Thoracic aorta (tissue), 2 donors: ENCODE measurements around the gene CNTN2. TPM values are rescaled to one million over a fixed set of nuclear protein-coding genes. Genes with fewer than 3 reads are reported as not detected.

Experiments used
- ATAC-seq: fragments of 150-250 bp; one replicate; pipeline ENCODE4 v1.8.0; 2017; ENCODE audit warnings: low read depth; ENCODE audit not compliant: insufficient number of reproducible peaks, low FRiP score
- DNase-seq: peaks from one replicate; pipeline ENCODE4 v3.0.0-alpha.2; 2020; ENCODE audit warnings: low spot score
- H3K27ac ChIP-seq, 2 donors: fragments of 200-600 bp; sonication (generic); 1 replicate in 1 of 2; 2 replicates in 1 of 2; pipeline ENCODE4 v1.5.1; 2016; ENCODE audit warnings: mild to moderate bottlenecking in 2 of 2, moderate library complexity in 2 of 2
- H3K27me3 ChIP-seq: fragments of 200-600 bp; sonication (generic); replicated peaks from 2 replicates; pipeline ENCODE4 v1.6.0; 2016; ENCODE audit warnings: mild to moderate bottlenecking; ENCODE audit not compliant: insufficient read depth
- H3K36me3 ChIP-seq: fragments of 200-600 bp; sonication (generic); one replicate; pipeline ENCODE4 v1.5.1; 2016
- H3K4me1 ChIP-seq, 2 donors: fragments of 200-600 bp; sonication (generic); 1 replicate in 1 of 2; 2 replicates in 1 of 2; pipeline versions ENCODE4 v1.5.1 to v1.6.0; 2016; ENCODE audit warnings: low read depth in 2 of 2, mild to moderate bottlenecking in 1 of 2; ENCODE audit not compliant: control insufficient read depth in 1 of 2
- H3K4me3 ChIP-seq: fragments of 200-600 bp; sonication (generic); 2 replicates; pipeline ENCODE4 v1.5.1; 2016; ENCODE audit warnings: mild to moderate bottlenecking
- H3K9me3 ChIP-seq: fragments of 200-600 bp; sonication (generic); 2 replicates; pipeline ENCODE4 v1.5.1; 2016
- CTCF ChIP-seq: fragments of 200-600 bp; sonication (generic); IDR thresholded peaks from one replicate; pipeline ENCODE4 v1.5.1; 2019; ENCODE audit warnings: antibody characterized with exemption
- total RNA-seq, 2 donors: library from RNA; depleted of rRNA; stranded (reverse); fragments of >200 nt; gene quantifications; one replicate each; pipeline versions ENCODE4 v1.1.0 to v1.2.3, GENCODE V29; 2016

CNTN2 gene
- total RNA-seq, 2 donors from 2014 or later: 0.68 to 1.4 TPM

DNA sequence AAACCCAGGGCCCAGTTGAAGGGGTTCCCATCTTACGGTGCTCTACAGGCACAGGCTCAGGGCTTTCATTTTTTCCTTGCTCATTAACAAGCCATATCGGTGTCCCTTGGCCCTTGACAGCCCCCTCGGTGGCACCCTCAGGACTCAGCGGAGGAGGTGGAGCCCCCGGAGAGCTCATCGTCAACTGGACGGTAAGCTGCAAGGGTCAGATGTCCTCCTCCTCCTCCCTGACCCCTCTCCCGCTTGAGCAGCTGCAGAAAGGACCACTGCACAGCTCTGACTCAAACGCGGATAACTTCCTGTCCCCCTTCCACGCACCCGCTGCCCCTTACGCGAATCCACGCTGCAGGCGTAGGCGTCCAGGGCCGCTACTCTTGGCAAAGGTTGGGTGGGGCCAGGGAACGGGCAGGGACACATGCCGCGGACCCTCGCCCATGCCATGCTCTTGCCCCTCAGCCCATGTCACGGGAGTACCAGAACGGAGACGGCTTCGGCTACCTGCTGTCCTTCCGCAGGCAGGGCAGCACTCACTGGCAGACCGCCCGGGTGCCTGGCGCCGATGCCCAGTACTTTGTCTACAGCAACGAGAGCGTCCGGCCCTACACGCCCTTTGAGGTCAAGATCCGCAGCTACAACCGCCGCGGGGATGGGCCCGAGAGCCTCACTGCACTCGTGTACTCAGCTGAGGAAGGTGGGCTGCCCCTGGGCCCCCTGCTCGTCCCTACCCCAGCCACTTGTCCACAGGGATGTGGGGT lies 26.5 kb downstream of the CNTN2 start:
- Histone ChIP-seq H3K4me3 (no peak overlapping the region), H3K27me3 (no peaks in the 10 kb centered on the region), H3K36me3 (no peaks in the 10 kb centered on the region), H3K27ac (no peak overlapping the region), H3K9me3 (no peaks in the 10 kb centered on the region), H3K4me1 (no peaks in the 10 kb centered on the region)
- DNase-seq (no peak), ATAC-seq (no peak)
- TF ChIP-seq CTCF: no peak

DNA sequence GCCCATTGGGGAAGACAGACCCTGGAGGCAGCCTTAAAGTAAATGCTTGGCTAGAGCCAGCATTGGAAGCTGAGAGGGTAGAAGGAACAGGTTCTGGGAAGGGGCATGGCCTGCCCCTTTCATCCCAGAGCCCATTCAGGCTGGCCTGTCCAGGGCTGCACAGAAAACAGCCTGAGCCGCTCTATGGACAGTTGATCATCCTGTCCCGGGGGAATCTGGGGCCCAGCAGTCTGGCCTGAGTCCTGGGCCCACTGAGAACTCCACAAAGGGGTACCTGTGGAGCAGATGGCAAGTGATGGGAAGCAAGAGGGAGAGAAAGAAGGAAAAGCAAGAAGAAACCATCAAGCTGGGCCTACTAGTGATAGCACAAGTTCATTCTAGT lies 28.0 kb downstream of the CNTN2 start:
- Histone ChIP-seq H3K27me3 (no peaks in the 10 kb centered on the region), H3K4me3 (no peak overlapping the region), H3K4me1 (no peaks in the 10 kb centered on the region), H3K27ac (no peak overlapping the region), H3K9me3 (no peaks in the 10 kb centered on the region), H3K36me3 (no peaks in the 10 kb centered on the region)
- ATAC-seq (no peak), DNase-seq (no peak)
- TF ChIP-seq CTCF: no peak

DNA sequence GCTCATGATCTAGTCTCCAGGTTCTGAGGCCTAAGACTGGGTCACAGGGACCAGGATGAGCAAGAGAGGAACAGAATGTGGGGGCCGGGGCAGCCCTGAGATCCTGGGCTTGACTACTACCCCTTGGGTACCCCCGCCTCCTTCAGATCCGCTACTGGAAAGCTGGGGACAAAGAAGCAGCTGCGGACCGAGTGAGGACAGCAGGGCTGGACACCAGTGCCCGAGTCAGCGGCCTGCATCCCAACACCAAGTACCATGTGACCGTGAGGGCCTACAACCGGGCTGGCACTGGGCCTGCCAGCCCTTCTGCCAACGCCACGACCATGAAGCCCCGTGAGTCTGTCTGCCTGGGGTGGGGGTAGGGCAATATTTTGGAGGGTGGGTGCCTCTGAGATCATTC lies 28.8 kb downstream of the CNTN2 start:
- DNase-seq (no peak), ATAC-seq (no peak)
- no peak overlapping the region for H3K27ac ChIP-seq
- TF ChIP-seq CTCF: no peak
- H3K9me3 ChIP-seq: no peaks in the 10 kb centered on the region
- H3K4me1 ChIP-seq: no peaks in the 10 kb centered on the region
- no peak overlapping the region for H3K4me3 ChIP-seq
- H3K36me3 ChIP-seq: no peaks in the 10 kb centered on the region
- H3K27me3 ChIP-seq: no peaks in the 10 kb centered on the region

- no peak overlapping the region for H3K4me3 ChIP-seq
These were observed 29.3 kb downstream of the CNTN2 start for GRCh38 chr1:205072286-205072685.

DNA sequence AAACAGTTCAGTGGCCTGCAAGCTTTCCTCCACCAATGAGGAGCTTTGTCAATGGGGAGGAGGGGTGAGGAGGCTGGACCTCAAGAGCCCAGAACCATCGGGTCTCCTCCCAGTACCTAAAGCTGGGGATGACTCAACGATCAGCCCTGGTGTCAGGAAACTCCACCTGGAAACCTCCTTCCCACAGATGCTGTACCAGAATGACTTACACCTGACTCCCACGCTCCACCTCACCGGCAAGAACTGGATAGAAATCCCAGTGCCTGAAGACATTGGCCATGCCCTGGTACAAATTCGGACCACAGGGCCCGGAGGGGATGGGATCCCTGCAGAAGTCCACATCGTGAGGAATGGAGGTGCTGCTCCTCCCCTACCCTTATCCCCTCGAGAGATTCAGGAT lies 29.9 kb downstream of the CNTN2 start:
- Histone ChIP-seq H3K9me3 (no peaks in the 10 kb centered on the region), H3K36me3 (no peaks in the 10 kb centered on the region), H3K4me3 (no peak overlapping the region), H3K27me3 (no peaks in the 10 kb centered on the region), H3K4me1 (no peaks in the 10 kb centered on the region), H3K27ac (no peak overlapping the region)
- ATAC-seq: no peak
- no peak for DNase-seq
- TF ChIP-seq CTCF: no peak

More at GRCh38 chr1:205072286-205072685, 29.3 kb downstream of the CNTN2 start:
- H3K9me3 ChIP-seq: no peaks in the 10 kb centered on the region
- no peak for DNase-seq
- H3K27me3 ChIP-seq: no peaks in the 10 kb centered on the region
- H3K27ac ChIP-seq: no peak overlapping the region
- no peak for TF ChIP-seq CTCF
- no peaks in the 10 kb centered on the region for H3K36me3 ChIP-seq
- no peaks in the 10 kb centered on the region for H3K4me1 ChIP-seq
- no peak for ATAC-seq
